ENCODE results near the gene POFUT1.

POFUT1 gene

GRCh38 chr20:32285082-32285620 lies 77.5 kb downstream of the POFUT1 start:
- Mint-ChIP-seq H3K27ac (no peak overlapping the region), H3K4me3 (no peak overlapping the region), H3K36me3 (ENCODE audit: low read depth) (peaks cover 5% of the 10 kb centered on the region), H3K27me3 (ENCODE audit: low read depth) (no peaks in the 10 kb centered on the region), H3K4me1 (peaks cover 5% of the 10 kb centered on the region), H3K9me3 (no peaks in the 10 kb centered on the region)
- TF ChIP-seq CTCF (IDR thresholded peaks at IDR 0.05; ENCODE audit: unreplicated experiment in 3 of 3): no peak

GRCh38 chr20:32285621-32286371 lies 78.1 kb downstream of the POFUT1 start:
- peaks cover 5% of the 10 kb centered on the region for H3K4me1 Mint-ChIP-seq
- H3K36me3 Mint-ChIP-seq (ENCODE audit: low read depth): peaks cover 5% of the 10 kb centered on the region
- TF ChIP-seq CTCF (IDR thresholded peaks at IDR 0.05; ENCODE audit: unreplicated experiment in 3 of 3): no peak
- no peak overlapping the region for H3K4me3 Mint-ChIP-seq
- H3K27me3 Mint-ChIP-seq (ENCODE audit: low read depth): no peaks in the 10 kb centered on the region
- H3K27ac Mint-ChIP-seq: peak overlapping the region in 2 of 3 experiments; percentile 10 to 62
- H3K9me3 Mint-ChIP-seq: no peaks in the 10 kb centered on the region

- Mint-ChIP-seq H3K27ac (no peak overlapping the region), H3K4me3 (no peak overlapping the region), H3K36me3 (ENCODE audit: low read depth) (no peaks in the 10 kb centered on the region), H3K9me3 (no peaks in the 10 kb centered on the region), H3K4me1 (peaks cover 5% of the 10 kb centered on the region), H3K27me3 (ENCODE audit: low read depth) (no peaks in the 10 kb centered on the region)
- TF ChIP-seq CTCF (IDR thresholded peaks at IDR 0.05; ENCODE audit: unreplicated experiment in 3 of 3): no peak
Observed at GRCh38 chr20:32287231-32287638, 79.6 kb downstream of the POFUT1 start.
